Kidney epithelial cell (primary cell): Measurements from ENCODE around the gene CUL1. TPM values are rescaled to one million over a fixed set of nuclear protein-coding genes. Genes with fewer than 3 reads are reported as not detected.

Experiments used
- DNase-seq: peaks from one replicate; pipeline ENCODE4 v3.0.0-alpha.2; 2010; ENCODE audit warnings: low read depth
- H3K27me3 ChIP-seq: 2 replicates; pipeline ENCODE4 v1.6.0; 2011; ENCODE audit warnings: low read length; ENCODE audit not compliant: control insufficient read depth, insufficient read depth
- H3K36me3 ChIP-seq: 2 replicates; pipeline ENCODE4 v1.5.1; 2011; ENCODE audit warnings: low read length; ENCODE audit not compliant: control insufficient read depth, insufficient read depth
- H3K4me3 ChIP-seq: 2 replicates; pipeline ENCODE4 v1.5.1; 2011; ENCODE audit warnings: low read depth, mild to moderate bottlenecking, control low read depth, low read length
- total RNA-seq: library from RNA; depleted of rRNA; stranded (reverse); fragments of >200 nt; gene quantifications from 2 replicates; pipeline ENCODE4 v1.2.3, GENCODE V29; 2015
- TF ChIP-seq, protein P1 (sequence below): IDR thresholded peaks from 2 replicates; pipeline ENCODE4 v1.5.1; 2011; ENCODE audit warnings: mild to moderate bottlenecking, moderate library complexity, low read length, control low read depth, inconsistent platforms; ENCODE audit not compliant: insufficient read depth, poor library complexity, severe bottlenecking

The CUL1 gene
- total RNA-seq, 1 donor from 2014 or later: 41.3 TPM

DNA sequence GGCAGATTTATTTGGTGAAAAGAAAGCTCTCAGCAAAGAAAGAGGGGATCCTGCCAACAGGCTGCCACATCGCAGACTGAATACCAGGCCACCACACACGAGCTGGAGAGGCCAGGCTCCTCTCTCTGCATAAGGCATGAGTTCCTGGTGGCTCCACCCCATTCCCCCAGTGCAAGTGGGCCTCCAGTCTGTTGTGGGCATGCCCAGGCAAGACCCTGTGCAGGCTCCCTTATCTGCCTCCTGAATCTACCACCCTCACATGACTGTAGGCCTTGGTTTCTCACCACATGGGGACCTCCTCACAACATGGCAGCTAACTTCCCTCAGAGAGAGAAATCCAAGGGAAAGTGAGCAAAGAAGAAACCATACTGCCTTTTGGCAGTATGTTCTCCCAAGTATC lies 26.7 kb upstream of the CUL1 start:
- DNase-seq: no peak
- TF ChIP-seq, protein P1, sequence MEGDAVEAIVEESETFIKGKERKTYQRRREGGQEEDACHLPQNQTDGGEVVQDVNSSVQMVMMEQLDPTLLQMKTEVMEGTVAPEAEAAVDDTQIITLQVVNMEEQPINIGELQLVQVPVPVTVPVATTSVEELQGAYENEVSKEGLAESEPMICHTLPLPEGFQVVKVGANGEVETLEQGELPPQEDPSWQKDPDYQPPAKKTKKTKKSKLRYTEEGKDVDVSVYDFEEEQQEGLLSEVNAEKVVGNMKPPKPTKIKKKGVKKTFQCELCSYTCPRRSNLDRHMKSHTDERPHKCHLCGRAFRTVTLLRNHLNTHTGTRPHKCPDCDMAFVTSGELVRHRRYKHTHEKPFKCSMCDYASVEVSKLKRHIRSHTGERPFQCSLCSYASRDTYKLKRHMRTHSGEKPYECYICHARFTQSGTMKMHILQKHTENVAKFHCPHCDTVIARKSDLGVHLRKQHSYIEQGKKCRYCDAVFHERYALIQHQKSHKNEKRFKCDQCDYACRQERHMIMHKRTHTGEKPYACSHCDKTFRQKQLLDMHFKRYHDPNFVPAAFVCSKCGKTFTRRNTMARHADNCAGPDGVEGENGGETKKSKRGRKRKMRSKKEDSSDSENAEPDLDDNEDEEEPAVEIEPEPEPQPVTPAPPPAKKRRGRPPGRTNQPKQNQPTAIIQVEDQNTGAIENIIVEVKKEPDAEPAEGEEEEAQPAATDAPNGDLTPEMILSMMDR: no peak
- Histone ChIP-seq H3K4me3 (no peak overlapping the region), H3K27me3 (no peaks in the 10 kb centered on the region), H3K36me3 (no peaks in the 10 kb centered on the region)

- TF ChIP-seq, protein P1: no peak
- H3K4me3 ChIP-seq: no peak overlapping the region
- no peaks in the 10 kb centered on the region for H3K36me3 ChIP-seq
- no peak for DNase-seq
- no peaks in the 10 kb centered on the region for H3K27me3 ChIP-seq
Measured at GRCh38 chr7:148674689-148675088, 24.0 kb upstream of the CUL1 start.

DNA sequence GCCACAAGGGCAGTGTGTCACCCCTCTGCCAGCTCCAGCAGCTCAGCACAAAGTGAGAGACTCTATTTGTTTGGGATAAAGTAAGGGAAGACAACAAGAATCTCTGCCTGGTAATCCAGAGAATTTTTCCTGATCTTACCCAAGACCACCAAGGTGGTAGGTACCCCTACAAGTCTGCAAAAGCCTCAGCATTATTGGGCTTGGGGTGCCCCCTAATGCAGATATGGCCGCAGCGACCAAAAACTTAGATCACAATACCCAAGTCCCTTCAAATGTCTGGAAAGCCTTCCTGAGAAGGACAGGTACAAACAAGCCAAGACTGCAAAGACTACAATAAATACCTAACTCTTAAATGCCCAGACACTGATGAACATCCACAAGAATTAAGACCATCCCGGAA lies 22.4 kb upstream of the CUL1 start:
- no peak for DNase-seq
- Histone ChIP-seq H3K4me3 (no peak overlapping the region), H3K27me3 (no peaks in the 10 kb centered on the region), H3K36me3 (no peaks in the 10 kb centered on the region)
- TF ChIP-seq, protein P1: no peak

DNA sequence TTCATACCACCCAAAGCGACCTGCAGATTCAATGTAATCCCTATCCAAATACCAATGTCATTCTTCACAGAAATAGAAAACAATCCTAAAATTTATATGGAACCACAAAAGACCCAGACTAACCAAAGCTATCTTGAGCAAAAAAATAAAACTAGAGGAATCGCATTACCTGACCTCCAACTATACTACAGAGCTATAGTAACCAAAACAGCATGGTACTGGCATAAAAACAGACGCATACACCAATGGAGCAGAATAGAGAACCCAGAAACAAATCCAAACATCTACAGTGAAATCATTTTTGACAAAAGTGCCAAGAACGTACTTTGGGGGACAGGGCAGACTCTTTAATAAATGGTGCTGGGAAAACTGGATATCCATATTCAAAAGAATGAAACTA lies 16.9 kb upstream of the CUL1 start:
- H3K36me3 ChIP-seq: no peaks in the 10 kb centered on the region
- no peak for DNase-seq
- H3K4me3 ChIP-seq: no peak overlapping the region
- TF ChIP-seq, protein P1: no peak
- no peaks in the 10 kb centered on the region for H3K27me3 ChIP-seq

DNA sequence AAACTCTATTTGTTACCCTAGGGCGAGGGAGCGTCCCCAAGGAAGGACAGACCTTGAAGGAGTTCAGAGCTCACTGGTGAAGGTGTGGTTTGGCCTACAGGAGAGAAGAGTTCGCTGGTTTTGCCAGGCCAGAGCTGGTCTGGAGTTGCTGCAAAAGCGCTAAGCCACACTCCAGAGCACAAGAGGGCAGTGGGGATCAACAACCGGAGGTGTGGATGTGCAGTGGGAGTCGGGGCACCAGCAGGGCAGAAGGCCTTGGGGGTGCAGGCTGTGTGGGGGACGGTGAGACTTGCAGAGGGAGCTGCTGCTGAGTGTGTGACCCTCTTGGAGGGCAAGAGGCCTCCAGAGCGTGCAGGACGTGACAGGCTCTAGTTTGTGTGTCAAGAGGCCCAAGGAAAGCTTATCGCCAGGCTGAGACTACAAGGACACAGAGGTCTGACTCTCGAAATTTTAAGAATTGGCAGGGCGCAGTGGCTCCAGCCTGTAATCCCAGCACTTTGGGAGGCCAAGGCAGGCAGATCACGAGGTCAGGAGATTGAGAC lies 14.3 kb upstream of the CUL1 start:
- no peak for DNase-seq
- Histone ChIP-seq H3K27me3 (no peaks in the 10 kb centered on the region), H3K36me3 (no peaks in the 10 kb centered on the region), H3K4me3 (no peak overlapping the region)
- TF ChIP-seq, protein P1: no peak

GRCh38 chr7:148686312-148686937 lies 12.3 kb upstream of the CUL1 start:
- Histone ChIP-seq H3K36me3 (no peaks in the 10 kb centered on the region), H3K4me3 (no peak overlapping the region), H3K27me3 (no peaks in the 10 kb centered on the region)
- TF ChIP-seq, protein P1: no peak
- no peak for DNase-seq
